Suppressor macrophage treated with lipopolysaccharide for 4 hours (primary cell): Measurements from ENCODE around the gene KRTAP9-4.
"Not testable (repeated sequence)": the region's sequence is repeated elsewhere in the genome, so short reads cannot be mapped to it uniquely, and the experiment has no call there.

Source experiments
- DNase-seq: peaks from one replicate; pipeline ENCODE4 v3.0.0-alpha.2; 2020

Gene KRTAP9-4, protein sequence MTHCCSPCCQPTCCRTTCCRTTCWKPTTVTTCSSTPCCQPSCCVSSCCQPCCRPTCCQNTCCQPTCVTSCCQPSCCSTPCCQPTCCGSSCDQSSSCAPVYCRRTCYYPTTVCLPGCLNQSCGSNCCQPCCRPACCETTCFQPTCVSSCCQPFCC

DNA sequence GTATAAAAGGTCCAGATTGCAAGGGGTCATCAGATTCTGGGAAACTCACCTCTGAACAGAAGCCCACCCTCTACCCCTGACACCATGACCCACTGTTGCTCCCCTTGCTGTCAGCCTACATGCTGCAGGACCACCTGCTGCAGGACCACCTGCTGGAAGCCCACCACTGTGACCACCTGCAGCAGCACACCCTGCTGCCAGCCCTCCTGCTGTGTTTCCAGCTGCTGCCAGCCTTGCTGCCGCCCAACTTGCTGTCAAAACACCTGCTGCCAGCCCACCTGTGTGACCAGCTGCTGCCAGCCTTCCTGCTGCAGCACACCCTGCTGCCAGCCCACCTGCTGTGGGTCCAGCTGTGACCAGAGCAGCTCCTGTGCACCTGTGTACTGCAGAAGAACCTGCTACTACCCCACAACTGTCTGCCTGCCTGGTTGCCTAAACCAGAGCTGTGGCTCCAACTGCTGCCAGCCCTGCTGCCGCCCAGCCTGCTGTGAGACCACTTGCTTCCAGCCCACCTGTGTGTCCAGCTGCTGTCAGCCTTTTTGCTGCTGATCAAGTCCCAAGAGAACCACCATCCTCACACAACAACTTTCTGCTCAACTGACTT, at the start of gene KRTAP9-4:
TSS of gene KRTAP9-4 (plus strand) at position 51 of the 604 bp plus-strand sequence. CDS start at position 85, 34 bp downstream.
- not testable (repeated sequence) for DNase-seq

DNA sequence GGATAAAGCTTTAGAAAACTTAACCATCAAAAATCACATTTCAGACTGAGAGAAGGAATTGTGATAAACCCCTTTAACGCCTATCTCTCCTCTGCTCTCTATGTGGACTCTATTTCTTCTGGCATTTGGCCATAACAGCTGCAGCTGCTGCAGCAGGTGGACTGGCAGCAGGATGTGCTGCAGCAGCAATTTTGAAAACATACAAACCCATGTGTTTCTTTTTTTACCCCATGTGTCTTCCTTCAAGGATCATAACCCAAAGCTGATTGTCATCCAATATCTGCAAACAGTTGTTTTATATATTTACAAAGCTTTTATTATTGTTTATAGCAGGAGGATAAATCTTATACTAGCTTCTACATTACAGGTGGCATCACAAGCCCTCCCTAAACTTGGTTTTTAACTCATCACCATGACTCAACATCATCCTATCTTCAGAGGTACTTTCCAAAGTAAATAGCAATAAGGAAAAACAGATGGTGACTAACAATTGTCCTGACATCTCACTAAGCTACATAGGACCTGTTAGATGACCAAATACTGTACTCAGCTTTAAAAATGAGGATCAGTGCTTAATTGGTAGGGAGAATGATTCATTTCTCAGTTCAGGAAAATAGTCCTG, 37.5 kb upstream of the KRTAP9-4 start:
- no peak for DNase-seq

DNA sequence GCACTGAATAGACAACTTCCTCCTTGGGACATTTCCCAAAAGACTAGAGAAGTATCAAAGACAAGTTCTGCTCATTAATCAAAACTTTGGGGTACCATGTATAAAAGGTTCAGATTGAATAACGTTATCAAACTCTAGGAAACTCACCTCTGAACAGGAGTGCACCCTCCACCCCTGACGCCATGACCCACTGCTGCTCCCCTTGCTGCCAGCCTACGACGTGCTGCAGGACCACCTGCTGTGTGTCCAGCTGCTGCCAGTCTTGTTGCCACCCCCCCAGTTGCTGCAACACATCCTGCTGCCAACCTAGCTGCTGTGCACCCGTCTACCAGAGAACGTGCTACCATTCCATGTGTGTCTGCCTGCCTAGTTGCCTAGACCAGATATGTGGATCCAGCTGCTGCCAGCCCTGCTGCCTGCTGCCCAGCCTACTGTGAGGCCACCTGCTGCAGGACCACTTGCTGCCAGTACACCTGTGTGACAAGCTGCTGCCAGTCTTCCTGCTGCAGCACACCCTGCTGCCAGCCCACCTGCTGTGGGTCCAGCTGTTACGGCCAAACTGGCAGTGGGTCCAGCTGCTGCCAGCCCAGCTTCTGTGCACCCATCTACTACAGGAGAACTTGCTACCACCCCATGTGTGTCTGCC, 36.8 kb upstream of the KRTAP9-4 start:
- DNase-seq = no peak

DNA sequence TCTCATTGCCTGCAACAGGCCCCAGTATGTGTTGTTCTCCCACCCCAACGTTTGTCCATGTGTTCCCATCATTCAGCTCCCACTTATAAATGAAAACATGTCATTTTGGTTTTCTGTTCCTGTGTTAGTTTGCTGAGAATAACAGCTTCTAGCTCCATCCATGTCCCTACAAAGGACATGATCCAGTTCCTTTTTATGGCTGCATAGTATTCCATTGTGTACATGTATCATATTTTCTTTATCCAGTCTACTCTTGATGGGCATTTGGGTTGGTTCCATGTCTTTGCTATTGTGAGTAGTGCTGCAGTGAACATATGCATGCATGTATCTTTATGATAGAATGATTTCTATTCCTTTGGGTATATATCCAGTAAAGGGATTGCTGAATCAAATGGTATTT, 33.8 kb upstream of the KRTAP9-4 start:
- no peak for DNase-seq

DNA sequence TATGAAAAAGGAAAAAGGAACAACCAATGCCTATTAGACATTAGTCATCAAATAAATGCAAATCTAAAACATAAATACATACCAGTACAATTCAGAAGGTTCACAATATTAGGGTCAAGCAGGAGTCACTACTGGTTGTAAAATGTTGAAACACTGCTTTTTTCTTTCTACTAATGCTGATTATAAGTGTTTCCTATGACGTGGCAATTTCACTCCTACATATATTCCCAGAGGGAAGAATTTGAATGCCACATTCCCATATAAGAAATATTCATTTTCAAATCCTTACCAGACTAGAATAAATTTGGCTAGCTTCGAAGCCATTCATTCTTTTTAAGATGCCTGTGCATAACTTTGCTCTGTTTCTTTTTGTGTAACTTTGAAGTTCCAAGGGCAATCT, 25.7 kb upstream of the KRTAP9-4 start:
- DNase-seq = no peak

DNA sequence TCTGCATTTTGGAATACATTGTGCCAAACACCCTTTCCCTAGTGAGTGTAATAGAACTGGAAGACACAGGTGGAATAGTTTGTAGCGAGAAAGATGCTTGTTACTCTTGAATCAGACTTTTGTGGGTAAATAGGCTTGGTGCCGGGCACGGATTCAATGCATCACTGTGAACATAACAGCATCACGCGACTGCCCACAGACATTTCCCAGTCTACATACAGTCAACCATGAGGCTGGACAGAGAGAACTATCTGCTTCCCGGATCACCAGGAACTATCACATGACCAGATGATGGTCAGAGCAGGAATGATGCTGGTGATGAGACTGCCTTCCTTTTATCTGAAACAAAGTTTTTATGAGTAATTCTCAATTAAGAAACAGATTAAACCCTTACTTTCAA, 23.4 kb upstream of the KRTAP9-4 start:
- DNase-seq = no peak

DNA sequence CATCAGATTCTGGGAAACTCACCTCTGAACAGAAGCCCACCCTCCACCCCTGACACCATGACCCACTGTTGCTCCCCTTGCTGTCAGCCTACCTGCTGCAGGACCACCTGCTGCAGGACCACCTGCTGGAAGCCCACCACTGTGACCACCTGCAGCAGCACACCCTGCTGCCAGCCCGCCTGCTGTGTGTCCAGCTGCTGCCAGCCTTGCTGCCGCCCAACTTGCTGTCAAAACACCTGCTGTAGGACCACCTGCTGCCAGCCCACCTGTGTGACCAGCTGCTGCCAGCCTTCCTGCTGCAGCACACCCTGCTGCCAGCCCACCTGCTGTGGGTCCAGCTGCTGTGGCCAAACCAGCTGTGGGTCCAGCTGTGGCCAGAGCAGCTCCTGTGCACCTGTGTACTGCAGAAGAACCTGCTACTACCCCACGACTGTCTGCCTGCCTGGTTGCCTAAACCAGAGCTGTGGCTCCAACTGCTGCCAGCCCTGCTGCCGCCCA, 22.8 kb upstream of the KRTAP9-4 start, which contains the start of gene KRTAP9-2:
TSS of gene KRTAP9-2 (plus strand) at position 51 of the 498 bp plus-strand sequence. CDS start at position 58, 7 bp downstream.
- DNase-seq = not testable (repeated sequence)

DNA sequence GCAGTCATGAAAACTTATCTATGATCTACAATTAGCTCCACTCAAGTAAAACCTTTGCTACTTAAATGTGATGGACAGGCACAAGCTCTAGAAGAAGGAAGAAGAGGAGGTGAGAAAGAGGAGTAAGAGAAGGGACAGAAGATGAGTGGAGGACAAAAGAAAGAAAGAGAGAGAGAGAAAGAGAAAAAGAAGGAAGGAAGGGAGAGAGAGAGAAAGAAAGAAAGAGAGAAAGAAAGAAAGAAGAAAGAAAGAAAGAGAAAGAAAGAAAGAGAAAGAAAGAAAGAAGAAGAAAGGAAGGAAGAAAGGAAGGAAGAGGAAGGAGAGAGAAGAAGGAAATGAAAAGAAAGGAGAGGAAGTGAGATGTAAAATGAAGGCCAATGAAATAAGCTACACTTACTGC, 19.4 kb upstream of the KRTAP9-4 start:
- no peak for DNase-seq

DNA sequence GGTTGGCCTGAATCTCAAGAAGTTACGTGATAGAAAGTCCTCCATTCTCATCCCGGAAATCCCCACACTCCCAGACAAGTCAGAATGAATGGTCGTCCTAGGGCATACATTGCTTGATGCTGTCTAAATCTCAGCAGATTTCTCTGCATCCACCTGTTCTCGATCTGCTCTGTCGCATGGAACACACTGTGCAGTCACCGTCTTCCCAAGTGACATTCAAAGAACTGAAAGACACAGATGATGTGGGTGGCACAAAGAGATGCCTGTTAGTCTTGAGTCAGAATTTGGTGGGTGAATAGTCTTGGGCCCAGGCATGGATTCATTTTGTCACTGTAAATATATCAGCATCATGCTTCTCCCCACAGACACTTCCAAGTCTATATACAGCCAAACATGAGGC, 17.8 kb upstream of the KRTAP9-4 start:
- no peak for DNase-seq

DNA sequence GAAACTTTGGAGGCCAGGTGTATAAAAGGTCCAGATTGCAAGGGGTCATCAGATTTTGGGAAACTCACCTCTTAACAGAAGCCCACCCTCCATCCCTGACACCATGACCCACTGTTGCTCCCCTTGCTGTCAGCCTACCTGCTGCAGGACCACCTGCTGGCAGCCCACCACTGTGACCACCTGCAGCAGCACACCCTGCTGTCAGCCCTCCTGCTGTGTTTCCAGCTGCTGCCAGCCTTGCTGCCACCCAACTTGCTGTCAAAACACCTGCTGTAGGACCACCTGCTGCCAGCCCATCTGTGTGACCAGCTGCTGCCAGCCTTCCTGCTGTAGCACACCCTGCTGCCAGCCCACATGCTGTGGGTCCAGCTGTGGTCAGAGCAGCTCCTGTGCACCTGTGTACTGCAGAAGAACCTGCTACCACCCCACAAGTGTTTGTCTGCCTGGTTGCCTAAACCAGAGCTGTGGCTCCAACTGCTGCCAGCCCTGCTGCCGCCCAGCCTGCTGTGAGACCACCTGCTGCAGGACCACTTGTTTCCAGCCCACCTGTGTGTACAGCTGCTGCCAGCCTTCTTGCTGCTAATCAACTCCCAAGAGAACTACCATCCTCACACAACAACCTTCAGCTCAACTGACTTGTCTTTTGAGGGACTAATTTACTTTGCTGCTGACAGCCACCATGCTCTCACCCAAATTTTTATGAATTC, 16.9 kb upstream of the KRTAP9-4 start, which contains the start of gene KRTAP9-3:
TSS of gene KRTAP9-3 (plus strand) at position 51 of the 707 bp plus-strand sequence. CDS start at position 104, 53 bp downstream.
- not testable (repeated sequence) for DNase-seq

DNA sequence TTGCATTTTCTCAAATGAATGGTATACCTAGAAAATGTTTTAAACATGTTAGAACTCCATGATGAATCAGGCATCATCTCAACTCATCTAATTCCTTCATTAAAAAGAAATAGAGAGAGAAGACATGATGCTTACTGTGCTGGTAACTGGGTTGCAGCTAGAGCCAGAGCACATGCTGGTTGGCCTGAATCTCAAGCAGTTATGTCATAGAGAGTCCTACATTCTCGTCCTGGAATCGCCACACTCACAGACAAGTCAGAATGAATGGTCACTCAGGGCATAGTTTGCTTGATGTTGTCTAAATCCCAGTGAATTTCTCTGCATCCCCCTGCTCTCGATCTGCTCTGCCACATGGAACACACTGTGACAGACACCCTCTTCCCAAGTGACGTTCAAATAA, 12.4 kb upstream of the KRTAP9-4 start:
- not testable (repeated sequence) for DNase-seq

DNA sequence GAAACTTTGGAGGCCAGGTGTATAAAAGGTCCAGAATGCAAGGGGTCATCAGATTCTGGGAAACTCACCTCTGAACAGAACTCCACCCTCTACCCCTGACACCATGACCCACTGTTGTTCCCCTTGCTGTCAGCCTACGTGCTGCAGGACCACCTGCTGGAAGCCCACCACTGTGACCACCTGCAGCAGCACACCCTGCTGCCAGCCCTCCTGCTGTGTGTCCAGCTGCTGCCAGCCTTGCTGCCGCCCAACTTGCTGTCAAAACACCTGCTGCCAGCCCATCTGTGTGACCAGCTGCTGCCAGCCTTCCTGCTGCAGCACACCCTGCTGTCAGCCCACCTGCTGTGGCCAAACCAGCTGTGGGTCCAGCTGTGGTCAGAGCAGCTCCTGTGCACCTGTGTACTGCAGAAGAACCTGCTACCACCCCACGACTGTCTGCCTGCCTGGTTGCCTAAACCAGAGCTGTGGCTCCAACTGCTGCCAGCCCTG, 11.5 kb upstream of the KRTAP9-4 start, which contains the start of gene KRTAP9-8:
TSS of gene KRTAP9-8 (plus strand) at position 51 of the 489 bp plus-strand sequence. CDS start at position 104, 53 bp downstream.
- not testable (repeated sequence) for DNase-seq

DNA sequence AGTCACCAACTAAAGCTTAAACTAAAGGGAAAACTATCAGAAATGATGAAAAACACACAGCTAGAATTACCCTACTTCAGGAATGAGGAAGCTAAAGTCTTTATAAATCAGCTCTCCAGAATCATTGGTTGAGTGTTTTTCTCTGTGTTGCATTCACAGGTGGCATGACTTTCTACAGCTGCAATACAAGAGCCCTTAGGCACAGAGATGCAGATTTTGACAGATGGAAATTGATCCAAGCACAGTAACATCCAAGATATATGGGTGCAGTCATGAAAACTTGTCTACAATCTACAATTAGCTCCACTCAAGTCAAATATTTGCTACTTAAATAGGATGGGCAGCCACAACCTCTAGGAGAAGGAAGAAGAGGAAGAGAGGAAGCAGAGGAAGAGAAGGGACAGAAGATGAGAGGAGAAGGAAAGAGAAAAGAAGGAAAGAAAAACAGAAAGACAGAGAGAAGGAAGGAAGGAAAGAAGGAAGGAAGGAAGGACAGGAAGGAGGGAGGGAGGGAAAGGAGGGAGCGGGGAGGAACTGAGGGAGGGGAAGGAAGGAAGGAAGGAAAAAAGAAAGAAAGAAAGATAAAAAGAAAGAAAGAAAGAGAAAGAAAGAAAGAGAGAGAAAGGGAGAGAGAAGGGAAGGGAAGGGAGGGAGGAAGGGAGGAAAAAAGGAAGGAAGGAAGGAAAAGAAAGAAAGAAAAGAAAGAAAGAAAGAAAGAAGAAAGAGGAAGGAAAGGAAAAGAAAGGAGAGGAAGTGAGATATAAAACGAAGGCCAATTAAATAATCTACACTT, 2.3 kb upstream of the KRTAP9-4 start:
- not testable (repeated sequence) for DNase-seq

DNA sequence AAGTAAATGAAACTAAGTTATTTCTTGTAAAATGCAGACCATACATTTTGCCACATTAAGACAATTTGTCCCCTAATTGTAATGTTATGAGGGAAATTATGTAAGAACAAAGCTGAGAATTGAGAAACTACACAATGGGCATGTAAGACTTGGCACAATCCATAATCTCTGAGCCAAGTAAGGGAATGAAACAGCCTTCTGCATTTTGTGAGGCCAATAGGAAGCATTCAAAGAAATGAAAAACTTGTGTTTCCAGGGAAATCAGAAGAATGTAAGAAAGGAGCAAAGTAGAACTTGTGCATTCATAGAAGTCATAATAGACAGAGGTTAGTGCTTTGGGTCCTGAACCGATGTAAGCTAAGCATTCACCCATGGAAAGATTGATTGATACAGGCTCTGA, 1.8 kb downstream of the KRTAP9-4 start:
- DNase-seq = no peak

DNA sequence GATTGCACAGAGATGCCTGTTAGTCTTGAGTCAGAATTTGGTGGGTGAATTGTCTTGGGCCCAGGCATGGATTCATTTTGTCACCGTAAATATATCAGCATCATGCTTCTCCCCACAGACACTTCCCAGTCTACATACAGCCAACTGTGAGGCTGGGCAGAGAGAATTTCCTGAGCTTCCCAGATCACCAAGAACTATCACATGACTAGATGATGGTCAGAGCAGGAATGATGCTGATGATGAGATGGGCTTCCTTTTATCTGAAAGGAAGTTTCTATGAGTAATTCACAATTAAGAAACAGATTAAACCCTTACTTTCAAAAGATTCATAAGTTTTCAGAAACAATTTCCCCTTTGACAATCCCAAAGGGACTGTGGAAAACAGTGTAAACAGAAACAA, 5.4 kb downstream of the KRTAP9-4 start:
- DNase-seq = no peak

DNA sequence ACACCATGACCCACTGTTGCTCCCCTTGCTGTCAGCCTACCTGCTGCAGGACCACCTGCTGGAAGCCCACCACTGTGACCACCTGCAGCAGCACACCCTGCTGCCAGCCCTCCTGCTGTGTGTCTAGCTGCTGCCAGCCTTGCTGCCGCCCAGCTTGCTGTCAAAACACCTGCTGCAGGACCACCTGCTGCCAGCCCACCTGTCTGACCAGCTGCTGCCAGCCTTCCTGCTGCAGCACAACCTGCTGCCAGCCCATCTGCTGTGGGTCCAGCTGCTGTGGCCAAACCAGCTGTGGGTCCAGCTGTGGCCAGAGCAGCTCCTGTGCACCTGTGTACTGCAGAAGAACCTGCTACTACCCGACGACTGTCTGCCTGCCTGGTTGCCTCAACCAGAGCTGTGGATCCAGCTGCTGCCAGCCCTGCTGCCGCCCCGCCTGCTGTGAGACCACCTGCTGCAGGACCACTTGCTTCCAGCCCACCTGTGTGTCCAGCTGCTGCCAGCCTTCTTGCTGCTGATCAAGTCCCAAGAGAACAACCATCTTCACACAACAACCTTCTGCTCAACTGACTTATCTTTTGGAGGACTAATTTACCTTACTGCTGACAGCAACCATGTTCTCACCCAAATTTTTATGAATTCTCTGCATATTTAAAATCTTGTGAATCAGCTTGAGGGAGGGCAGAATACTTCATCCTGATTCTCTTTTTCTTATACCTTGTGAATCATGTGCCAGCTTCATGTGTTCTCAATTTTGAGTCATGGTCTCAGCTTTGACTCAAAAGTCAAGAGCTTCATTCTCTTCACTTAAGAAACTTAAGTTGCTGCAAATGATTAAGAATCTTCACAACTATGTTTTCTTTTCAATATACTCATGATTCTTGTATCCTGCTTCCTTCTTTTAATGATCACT, 6.1 kb downstream of the KRTAP9-4 start, which contains the start of gene KRTAP9-9:
TSS of gene KRTAP9-9 (plus strand) at position 4 of the 910 bp plus-strand sequence.
- DNase-seq = not testable (repeated sequence)

DNA sequence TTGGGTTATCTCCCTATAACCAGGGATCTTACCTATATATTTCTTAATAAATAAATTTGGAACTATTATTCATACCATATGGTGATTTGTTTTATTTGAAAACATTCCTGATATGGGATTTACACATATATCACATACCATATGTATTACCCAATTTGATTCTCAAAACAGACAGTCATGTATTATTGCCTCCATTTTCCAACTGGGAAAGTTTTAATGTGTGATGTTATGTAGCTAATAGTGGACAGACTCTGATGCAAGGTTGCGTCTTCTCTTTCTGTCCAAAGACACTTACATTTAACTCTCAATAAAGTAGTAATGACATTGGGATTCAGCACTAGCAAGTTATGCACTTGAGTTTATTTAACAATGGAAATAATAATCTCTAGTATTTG, 6.8 kb downstream of the KRTAP9-4 start:
- DNase-seq = no peak

DNA sequence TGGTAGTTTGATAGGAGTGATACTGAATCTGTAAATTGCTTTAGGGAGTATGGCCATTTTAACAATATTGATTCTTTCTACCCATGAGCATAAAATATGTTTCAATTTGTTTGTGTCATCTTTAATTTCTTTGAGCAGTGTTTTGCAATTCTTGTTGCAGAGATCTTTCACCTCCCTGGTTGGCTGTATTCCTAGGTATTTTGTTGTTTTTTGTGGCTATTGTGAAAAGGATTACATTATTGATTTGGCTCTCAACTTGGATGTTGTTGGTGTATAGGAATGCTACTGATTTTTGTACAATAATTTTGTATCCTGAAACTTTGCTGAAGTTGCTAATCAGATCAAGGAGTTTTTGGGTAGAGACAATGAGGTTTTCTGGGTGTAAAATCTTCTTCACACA, 8.9 kb downstream of the KRTAP9-4 start:
- no peak for DNase-seq

DNA sequence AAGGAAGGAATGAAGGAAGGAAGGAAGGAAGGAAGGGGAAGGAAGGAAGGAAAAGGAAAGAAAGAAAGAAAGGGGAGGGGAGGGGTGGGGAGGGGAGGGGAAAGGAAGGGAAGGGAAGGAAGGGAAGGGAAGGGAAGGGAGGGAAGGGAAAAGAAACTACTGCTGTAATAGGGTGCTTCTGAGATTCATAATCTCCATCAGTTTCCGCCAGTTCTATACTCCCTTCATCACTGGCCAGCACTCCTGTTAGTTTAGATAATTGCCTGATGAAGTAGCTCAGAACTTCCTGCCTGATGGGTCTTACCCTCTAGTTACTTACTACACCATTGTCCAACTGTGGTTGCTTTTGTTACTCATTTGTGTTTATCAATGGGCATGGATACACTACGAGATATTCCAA, 13.7 kb downstream of the KRTAP9-4 start:
- DNase-seq = no peak

DNA sequence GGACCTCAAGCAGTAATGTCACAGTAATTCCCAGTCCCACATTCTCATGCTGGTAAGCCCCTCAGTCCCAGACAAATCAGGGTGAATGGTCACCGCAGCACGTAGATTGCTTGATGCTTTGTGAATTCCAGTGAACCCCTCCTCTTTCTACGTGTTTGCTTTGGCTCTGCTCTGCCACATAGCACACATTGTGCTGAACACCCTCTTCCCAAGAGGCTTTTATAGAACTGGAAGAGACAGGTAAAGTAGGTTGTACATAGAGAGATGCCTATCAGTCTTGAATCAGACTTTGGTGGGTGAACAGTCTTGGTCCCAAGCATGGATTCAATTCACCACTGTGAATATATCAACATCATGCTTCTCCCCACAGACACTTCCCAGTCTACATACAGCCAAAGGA, 15.1 kb downstream of the KRTAP9-4 start:
- no peak for DNase-seq
